K562 (cell line): ENCODE data around the gene NAPA. TPM values are rescaled to one million over a fixed set of nuclear protein-coding genes. Genes with fewer than 3 reads are reported as not detected.

Experiments used
- CHCHD3 ChIP-seq: fragments of 250-450 bp; sonication (Bioruptor Pico); IDR thresholded peaks from 2 replicates; pipeline ENCODE4 v2.1.2; 2022; ENCODE audit warnings: mild to moderate bottlenecking
- KDM5B ChIP-seq: fragments of 200-600 bp; sonication (generic); IDR thresholded peaks from 2 replicates; pipeline ENCODE4 v1.6.1; 2012; ENCODE audit warnings: low read depth, mild to moderate bottlenecking, moderate library complexity, low read length, control low read depth, inconsistent platforms; ENCODE audit not compliant: insufficient replicate concordance
- KLF1 ChIP-seq: fragments of 450-650 bp; IDR thresholded peaks from 2 replicates; pipeline ENCODE4 v1.6.1; 2016; ENCODE audit warnings: missing genetic modification characterization, missing compliant biosample characterization
- PRPF4 ChIP-seq: fragments of 200-400 bp; formaldehyde crosslinking; IDR thresholded peaks from one replicate; pipeline ENCODE4 v1.6.1; 2017; ENCODE audit warnings: low read length, low read depth, mild to moderate bottlenecking; ENCODE audit not compliant: insufficient read depth, poor library complexity, severe bottlenecking
- RNF2 ChIP-seq: sonication (generic); IDR thresholded peaks from 2 replicates; pipeline ENCODE4 v1.6.1; 2016
- SLC30A9 ChIP-seq: fragments of 250-450 bp; sonication (Bioruptor Pico); IDR thresholded peaks from 2 replicates; pipeline ENCODE4 v1.8.0; 2022; ENCODE audit warnings: mild to moderate bottlenecking, moderate library complexity
- SOX6 ChIP-seq: fragments of 450-650 bp; IDR thresholded peaks from 2 replicates; pipeline ENCODE4 v1.6.1; 2014; ENCODE audit warnings: mild to moderate bottlenecking
- XRCC5 ChIP-seq: fragments of 200-400 bp; formaldehyde crosslinking; IDR thresholded peaks from 2 replicates; pipeline ENCODE4 v1.6.1; 2017; ENCODE audit warnings: low read depth, mild to moderate bottlenecking, low read length
- YY1 ChIP-seq, 3 experiments: IDR thresholded peaks; 2 replicates each; pipeline ENCODE4 v1.6.1; 2011; ENCODE audit warnings: low read length in 2 of 3, mild to moderate bottlenecking in 2 of 3, moderate library complexity in 2 of 3, borderline replicate concordance in 1 of 3, control low read depth in 1 of 3, low read depth in 1 of 3; ENCODE audit not compliant: insufficient read depth in 3 of 3, insufficient replicate concordance in 2 of 3, control insufficient read depth in 1 of 3, insufficient read length in 1 of 3; ENCODE audit errors: extremely low read depth in 1 of 3
- ZFP91 ChIP-seq: sonication (generic); formaldehyde crosslinking; IDR thresholded peaks from 2 replicates; pipeline ENCODE4 v1.8.0; 2022; ENCODE audit warnings: mild to moderate bottlenecking, missing genetic modification reagents
- ZKSCAN3 ChIP-seq: fragments of 250-450 bp; sonication (Bioruptor Pico); IDR thresholded peaks from 2 replicates; pipeline ENCODE4 v1.4.0; 2020
- ZKSCAN8 ChIP-seq: fragments of 200-800 bp; sonication (Bioruptor generic); IDR thresholded peaks from 2 replicates; pipeline ENCODE4 v1.6.1; 2016; ENCODE audit warnings: missing genetic modification characterization, missing compliant biosample characterization
- ZNF12 ChIP-seq: sonication (generic); formaldehyde crosslinking; IDR thresholded peaks from 2 replicates; pipeline ENCODE4 v1.4.0; 2020; ENCODE audit warnings: mild to moderate bottlenecking, missing genetic modification reagents
- ZNF586 ChIP-seq: fragments of 450-650 bp; formaldehyde crosslinking; conservative IDR thresholded peaks from 2 replicates; pipeline ENCODE4 v1.4.0; 2020; ENCODE audit warnings: mild to moderate bottlenecking, moderate library complexity
- polyA plus RNA-seq, 8 experiments: library from polyadenylated mRNA; depleted of rRNA in 4 of 8; stranded (reverse) in 5 of 8; unstranded in 3 of 8; fragments of >200 nt; fragmentation: Nextera tagmentation in 2 of 8; fragmentation: Illumina TruSeq in 1 of 8; extraction: Ambion mirVana in 2 of 8; extraction: Trizol in 1 of 8; gene quantifications; 2 replicates each; pipeline versions ENCODE4 v1.2.1 to v1.2.3, GENCODE V29; 2011 to 2014; ENCODE audit warnings: inconsistent platforms in 1 of 8, missing spikeins in 1 of 8
- total RNA-seq, 7 experiments: library from RNA; depleted of rRNA in 6 of 7; stranded (reverse); fragments of >200 nt in 6 of 7; fragmentation: Illumina TruSeq in 2 of 7; extraction: Trizol in 2 of 7; gene quantifications; 2 replicates each; pipeline versions ENCODE4 v1.2.1 to v1.2.3, GENCODE V29; 2011 to 2021; ENCODE audit warnings: low replicate concordance in 1 of 7
- TF ChIP-seq, protein P1 (sequence below): sonication (generic); formaldehyde crosslinking; IDR thresholded peaks from 2 replicates; pipeline ENCODE4 v1.8.0; 2022; ENCODE audit warnings: mild to moderate bottlenecking, missing genetic modification reagents, borderline replicate concordance
- TF ChIP-seq, protein P2 (sequence below): fragments of 450-650 bp; formaldehyde crosslinking; IDR thresholded peaks from 2 replicates; pipeline ENCODE4 v1.4.0; 2022; ENCODE audit warnings: missing genetic modification characterization
- TF ChIP-seq, protein P3 (sequence below): sonication (generic); formaldehyde crosslinking; IDR thresholded peaks from 2 replicates; pipeline ENCODE4 v1.8.0; 2022; ENCODE audit warnings: missing genetic modification reagents, mild to moderate bottlenecking, borderline replicate concordance
- TF ChIP-seq, protein P4 (sequence below): sonication (generic); formaldehyde crosslinking; IDR thresholded peaks from 2 replicates; pipeline ENCODE4 v1.8.0; 2022; ENCODE audit warnings: missing genetic modification reagents, mild to moderate bottlenecking, moderate library complexity, borderline replicate concordance

Gene NAPA
- total and polyA plus RNA-seq, 9 of the 15 experiments (the other 6 are each of a cell fraction or from before 2014, with no cell fraction given): 5.4 to 98.6 (median 77.5) TPM

GRCh38 chr19:47483800-47484690 lies 30.8 kb downstream of the NAPA start, which contains the start of gene KPTN (continued):
- TF ChIP-seq, protein P1, sequence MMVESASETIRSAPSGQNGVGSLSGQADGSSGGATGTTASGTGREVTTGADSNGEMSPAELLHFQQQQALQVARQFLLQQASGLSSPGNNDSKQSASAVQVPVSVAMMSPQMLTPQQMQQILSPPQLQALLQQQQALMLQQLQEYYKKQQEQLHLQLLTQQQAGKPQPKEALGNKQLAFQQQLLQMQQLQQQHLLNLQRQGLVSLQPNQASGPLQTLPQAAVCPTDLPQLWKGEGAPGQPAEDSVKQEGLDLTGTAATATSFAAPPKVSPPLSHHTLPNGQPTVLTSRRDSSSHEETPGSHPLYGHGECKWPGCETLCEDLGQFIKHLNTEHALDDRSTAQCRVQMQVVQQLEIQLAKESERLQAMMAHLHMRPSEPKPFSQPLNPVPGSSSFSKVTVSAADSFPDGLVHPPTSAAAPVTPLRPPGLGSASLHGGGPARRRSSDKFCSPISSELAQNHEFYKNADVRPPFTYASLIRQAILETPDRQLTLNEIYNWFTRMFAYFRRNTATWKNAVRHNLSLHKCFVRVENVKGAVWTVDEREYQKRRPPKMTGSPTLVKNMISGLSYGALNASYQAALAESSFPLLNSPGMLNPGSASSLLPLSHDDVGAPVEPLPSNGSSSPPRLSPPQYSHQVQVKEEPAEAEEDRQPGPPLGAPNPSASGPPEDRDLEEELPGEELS (CRISPR knock-in tag): no peak
- no peak for TF ChIP-seq RNF2
- TF ChIP-seq, protein P2, sequence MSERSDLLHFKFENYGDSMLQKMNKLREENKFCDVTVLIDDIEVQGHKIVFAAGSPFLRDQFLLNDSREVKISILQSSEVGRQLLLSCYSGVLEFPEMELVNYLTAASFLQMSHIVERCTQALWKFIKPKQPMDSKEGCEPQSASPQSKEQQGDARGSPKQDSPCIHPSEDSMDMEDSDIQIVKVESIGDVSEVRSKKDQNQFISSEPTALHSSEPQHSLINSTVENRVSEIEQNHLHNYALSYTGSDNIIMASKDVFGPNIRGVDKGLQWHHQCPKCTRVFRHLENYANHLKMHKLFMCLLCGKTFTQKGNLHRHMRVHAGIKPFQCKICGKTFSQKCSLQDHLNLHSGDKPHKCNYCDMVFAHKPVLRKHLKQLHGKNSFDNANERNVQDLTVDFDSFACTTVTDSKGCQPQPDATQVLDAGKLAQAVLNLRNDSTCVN (CRISPR knock-in tag): no peak; the same call in 1 of the 2 replicates
- TF ChIP-seq PRPF4: no peak
- no peak for TF ChIP-seq ZKSCAN3 (CRISPR knock-in tag)
- no peak for TF ChIP-seq ZNF586 (CRISPR knock-in tag)
- no peak for TF ChIP-seq ZFP91 (CRISPR knock-in tag)
- TF ChIP-seq SLC30A9 (CRISPR knock-in tag): no peak
- TF ChIP-seq ZKSCAN8 (CRISPR knock-in tag): no peak
- TF ChIP-seq YY1 (IDR thresholded peaks at IDR 0.05; ENCODE audit: borderline replicate concordance in 1 of 3, control insufficient read depth in 1 of 3, extremely low read depth in 1 of 3, insufficient read depth in 3 of 3, insufficient read length in 1 of 3, insufficient replicate concordance in 2 of 3, low read depth in 1 of 3, low read length in 2 of 3): peak; percentile 98 to 99 (median 99)
- 0 out of 2 replicates have a peak, but pooled peaks have one; percentile 13 for TF ChIP-seq SOX6
- no peak for TF ChIP-seq CHCHD3
- peak; percentile 94 for TF ChIP-seq XRCC5
- TF ChIP-seq KDM5B: peak; percentile 92
- TF ChIP-seq KLF1 (tag): 0 out of 2 replicates have a peak, but pooled peaks have one; percentile 14
- TF ChIP-seq, protein P3, sequence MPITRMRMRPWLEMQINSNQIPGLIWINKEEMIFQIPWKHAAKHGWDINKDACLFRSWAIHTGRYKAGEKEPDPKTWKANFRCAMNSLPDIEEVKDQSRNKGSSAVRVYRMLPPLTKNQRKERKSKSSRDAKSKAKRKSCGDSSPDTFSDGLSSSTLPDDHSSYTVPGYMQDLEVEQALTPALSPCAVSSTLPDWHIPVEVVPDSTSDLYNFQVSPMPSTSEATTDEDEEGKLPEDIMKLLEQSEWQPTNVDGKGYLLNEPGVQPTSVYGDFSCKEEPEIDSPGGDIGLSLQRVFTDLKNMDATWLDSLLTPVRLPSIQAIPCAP (CRISPR knock-in tag): no peak
- no peak; the same call in 1 of the 2 replicates for TF ChIP-seq ZNF12 (CRISPR knock-in tag)
- TF ChIP-seq, protein P4, sequence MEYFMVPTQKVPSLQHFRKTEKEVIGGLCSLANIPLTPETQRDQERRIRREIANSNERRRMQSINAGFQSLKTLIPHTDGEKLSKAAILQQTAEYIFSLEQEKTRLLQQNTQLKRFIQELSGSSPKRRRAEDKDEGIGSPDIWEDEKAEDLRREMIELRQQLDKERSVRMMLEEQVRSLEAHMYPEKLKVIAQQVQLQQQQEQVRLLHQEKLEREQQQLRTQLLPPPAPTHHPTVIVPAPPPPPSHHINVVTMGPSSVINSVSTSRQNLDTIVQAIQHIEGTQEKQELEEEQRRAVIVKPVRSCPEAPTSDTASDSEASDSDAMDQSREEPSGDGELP: peak; percentile 89
